Measurements from ENCODE around the gene GRK2. TPM values are rescaled to one million over a fixed set of nuclear protein-coding genes. Genes with fewer than 3 reads are reported as not detected.

Gene GRK2
- total and polyA plus RNA-seq, 9 of the 15 experiments (the other 6 are each of a cell fraction or from before 2014, with no cell fraction given): 0.24 to 95.8 (median 56.5) TPM

DNA sequence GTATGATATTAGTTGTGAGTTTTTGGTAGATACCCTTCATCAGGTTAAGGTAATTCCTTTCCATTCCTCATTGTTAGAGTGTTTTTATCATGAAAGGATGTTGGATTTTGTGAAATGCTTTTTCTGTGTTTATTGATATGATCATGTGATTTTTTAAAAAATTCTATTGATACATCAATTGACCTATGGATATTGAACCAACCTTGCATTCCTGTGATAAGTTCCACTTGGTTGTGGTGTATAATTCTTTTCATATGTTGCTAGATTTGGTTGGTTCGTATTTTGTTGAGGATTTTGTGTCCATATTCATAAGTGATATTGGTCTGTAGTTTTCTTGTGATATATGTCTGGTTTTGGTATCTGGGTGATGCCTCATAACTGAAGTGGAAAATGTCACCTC, 29.6 kb downstream of the GRK2 start (continued):
- TF ChIP-seq, protein P1, sequence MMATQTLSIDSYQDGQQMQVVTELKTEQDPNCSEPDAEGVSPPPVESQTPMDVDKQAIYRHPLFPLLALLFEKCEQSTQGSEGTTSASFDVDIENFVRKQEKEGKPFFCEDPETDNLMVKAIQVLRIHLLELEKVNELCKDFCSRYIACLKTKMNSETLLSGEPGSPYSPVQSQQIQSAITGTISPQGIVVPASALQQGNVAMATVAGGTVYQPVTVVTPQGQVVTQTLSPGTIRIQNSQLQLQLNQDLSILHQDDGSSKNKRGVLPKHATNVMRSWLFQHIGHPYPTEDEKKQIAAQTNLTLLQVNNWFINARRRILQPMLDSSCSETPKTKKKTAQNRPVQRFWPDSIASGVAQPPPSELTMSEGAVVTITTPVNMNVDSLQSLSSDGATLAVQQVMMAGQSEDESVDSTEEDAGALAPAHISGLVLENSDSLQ (IDR thresholded peaks at IDR 0.05): no peak

DNA sequence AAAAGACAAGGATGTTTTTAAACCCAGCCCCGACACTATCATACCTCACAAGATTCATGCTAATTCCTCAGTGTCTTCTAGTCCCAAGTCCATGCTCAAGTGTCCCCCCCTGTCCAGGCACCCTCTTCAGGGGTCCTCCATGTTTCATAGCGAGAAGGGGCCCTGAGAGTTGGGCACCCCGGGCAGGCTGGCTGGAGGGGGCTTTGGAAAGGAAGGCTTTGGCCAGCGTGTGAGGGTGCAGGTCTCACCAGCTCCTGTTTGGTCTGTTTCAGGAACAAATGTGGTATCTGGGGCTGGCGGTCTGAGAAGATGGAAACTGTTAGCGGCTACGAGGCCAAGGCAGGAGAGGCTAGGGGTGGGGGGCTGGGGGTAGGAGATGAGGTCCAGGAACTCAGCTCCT, 32.5 kb downstream of the GRK2 start:
- Histone ChIP-seq H3K9me3 (replicated peaks; ENCODE audit: control insufficient read depth, insufficient read depth, low read depth, low read length) (peaks cover 9% of the 10 kb centered on the region; the same call in 1 of the 2 replicates), H2AFZ (ENCODE audit: low read depth, low read length) (no peak overlapping the region), H4K20me1 (replicated peaks; ENCODE audit: control insufficient read depth, insufficient read depth, low read length) (no peaks in the 10 kb centered on the region), H3K27me3 (ENCODE audit: control insufficient read depth in 2 of 2, insufficient read depth in 2 of 2, low read length in 2 of 2) (no peaks in the 10 kb centered on the region), H3K4me2 (ENCODE audit: insufficient read depth, low read length) (no peak overlapping the region), H3K79me2 (ENCODE audit: control insufficient read depth, insufficient read depth, low read length) (no peaks in the 10 kb centered on the region), H3K27ac (ENCODE audit: extremely low read depth, low read depth, low read length) (no peak overlapping the region), H3K4me1 (replicated peaks in 1 of 2; ENCODE audit: control insufficient read depth in 2 of 2, insufficient read depth in 2 of 2, low read length in 2 of 2) (peaks cover 0 to 26% of the 10 kb centered on the region in 2 experiments; a peak in 2 of 5 replicates), H3K4me3 (no peak overlapping the region), H3K36me3 (ENCODE audit: control insufficient read depth, insufficient read depth, low read length) (peaks cover 67% of the 10 kb centered on the region; the same call in 2 of the 3 replicates), H3K9ac (ENCODE audit: insufficient read depth in 1 of 2, low read depth in 2 of 2, low read length in 2 of 2) (no peak overlapping the region), H3K9me1 (ENCODE audit: control insufficient read depth, insufficient read depth, low read length) (no peaks in the 10 kb centered on the region)
- CTCF ChIA-PET (ENCODE audit: low intra/inter-chr PET ratio): no interaction called here
- DNase-seq (ENCODE audit: extremely low read depth in 1 of 4, low spot score in 3 of 4) (no peak), ATAC-seq (no peak), FAIRE-seq (no peak)
- in situ Hi-C loops (cut with MboI): no loop called here
- intact Hi-C loops (cut with micrococcal nuclease): no loop called here
- POLR2A ChIA-PET: interaction anchor here (0.6 kb wide), 2 partner anchors 40 to 1793 kb away, joined by 3 to 4 read pairs; no protein-coding TSS in a partner anchor
- no TSS peak for BruUV-seq (replicated peaks)
- no peak for TF ChIP-seq ZNF431 (CRISPR knock-in tag; IDR thresholded peaks at IDR 0.05)
- 93% methylated on average over 7 of the region's 7 CpGs for WGBS (ENCODE audit: insufficient coverage, low coverage, missing lambda C conversion rate)

Measured in K562 (cell line).